HFFc6 (cell line): ENCODE data around the gene PES1. TPM values are rescaled to one million over a fixed set of nuclear protein-coding genes. Genes with fewer than 3 reads are reported as not detected.

Experiments used
- DNase-seq: peaks from one replicate; pipeline ENCODE4 v3.0.0-alpha.2; 2018
- H3K27ac Mint-ChIP-seq: 2 replicates; pipeline ENCODE4 v1.8.0; 2020; ENCODE audit warnings: mild to moderate bottlenecking, mixed read lengths
- H3K27me3 Mint-ChIP-seq: 2 replicates; pipeline ENCODE4 v1.8.0; 2021; ENCODE audit warnings: mild to moderate bottlenecking, moderate library complexity, mixed read lengths; ENCODE audit not compliant: insufficient read depth
- H3K36me3 Mint-ChIP-seq: 2 replicates; pipeline ENCODE4 v1.8.0; 2021; ENCODE audit warnings: low read depth, mixed read lengths
- H3K4me1 Mint-ChIP-seq: 2 replicates; pipeline ENCODE4 v1.8.0; 2020; ENCODE audit warnings: low read depth, mixed read lengths
- H3K4me3 Mint-ChIP-seq: 2 replicates; pipeline ENCODE4 v1.8.0; 2020; ENCODE audit warnings: mild to moderate bottlenecking, moderate library complexity, mixed read lengths
- H3K9me3 Mint-ChIP-seq: 2 replicates; pipeline ENCODE4 v1.8.0; 2020; ENCODE audit warnings: mild to moderate bottlenecking, mixed read lengths
- total RNA-seq, 6 experiments: library from RNA; stranded (reverse); fragmentation: NEBNext Ultra II Directional; extraction: Animal tissue kit (Norgen Biotek cat#: 25700); gene quantifications; 2 replicates in 1 of 6; 3 replicates in 5 of 6; pipeline ENCODE4 v1.2.3, GENCODE V29; 2021
- TF ChIP-seq, protein P1 (sequence below): fragments of 200-600 bp; sonication (generic); IDR thresholded peaks from 2 replicates; pipeline ENCODE4 v1.5.0; 2021; ENCODE audit warnings: antibody characterized with exemption, mild to moderate bottlenecking

Gene PES1
- total RNA-seq, 6 experiments from 2014 or later: 81.8 to 110 (median 86.9) TPM

- no peak overlapping the region for H3K27ac Mint-ChIP-seq
- TF ChIP-seq, protein P1, sequence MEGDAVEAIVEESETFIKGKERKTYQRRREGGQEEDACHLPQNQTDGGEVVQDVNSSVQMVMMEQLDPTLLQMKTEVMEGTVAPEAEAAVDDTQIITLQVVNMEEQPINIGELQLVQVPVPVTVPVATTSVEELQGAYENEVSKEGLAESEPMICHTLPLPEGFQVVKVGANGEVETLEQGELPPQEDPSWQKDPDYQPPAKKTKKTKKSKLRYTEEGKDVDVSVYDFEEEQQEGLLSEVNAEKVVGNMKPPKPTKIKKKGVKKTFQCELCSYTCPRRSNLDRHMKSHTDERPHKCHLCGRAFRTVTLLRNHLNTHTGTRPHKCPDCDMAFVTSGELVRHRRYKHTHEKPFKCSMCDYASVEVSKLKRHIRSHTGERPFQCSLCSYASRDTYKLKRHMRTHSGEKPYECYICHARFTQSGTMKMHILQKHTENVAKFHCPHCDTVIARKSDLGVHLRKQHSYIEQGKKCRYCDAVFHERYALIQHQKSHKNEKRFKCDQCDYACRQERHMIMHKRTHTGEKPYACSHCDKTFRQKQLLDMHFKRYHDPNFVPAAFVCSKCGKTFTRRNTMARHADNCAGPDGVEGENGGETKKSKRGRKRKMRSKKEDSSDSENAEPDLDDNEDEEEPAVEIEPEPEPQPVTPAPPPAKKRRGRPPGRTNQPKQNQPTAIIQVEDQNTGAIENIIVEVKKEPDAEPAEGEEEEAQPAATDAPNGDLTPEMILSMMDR: no peak
- H3K9me3 Mint-ChIP-seq: no peaks in the 10 kb centered on the region
- no peaks in the 10 kb centered on the region for H3K27me3 Mint-ChIP-seq
- no peaks in the 10 kb centered on the region for H3K4me1 Mint-ChIP-seq
- no peak overlapping the region for H3K4me3 Mint-ChIP-seq
- DNase-seq: no peak
- peaks cover 7% of the 10 kb centered on the region; the same call in 1 of the 2 replicates for H3K36me3 Mint-ChIP-seq
Observed at GRCh38 chr22:30580896-30581295, 10.8 kb downstream of the PES1 start.

DNA sequence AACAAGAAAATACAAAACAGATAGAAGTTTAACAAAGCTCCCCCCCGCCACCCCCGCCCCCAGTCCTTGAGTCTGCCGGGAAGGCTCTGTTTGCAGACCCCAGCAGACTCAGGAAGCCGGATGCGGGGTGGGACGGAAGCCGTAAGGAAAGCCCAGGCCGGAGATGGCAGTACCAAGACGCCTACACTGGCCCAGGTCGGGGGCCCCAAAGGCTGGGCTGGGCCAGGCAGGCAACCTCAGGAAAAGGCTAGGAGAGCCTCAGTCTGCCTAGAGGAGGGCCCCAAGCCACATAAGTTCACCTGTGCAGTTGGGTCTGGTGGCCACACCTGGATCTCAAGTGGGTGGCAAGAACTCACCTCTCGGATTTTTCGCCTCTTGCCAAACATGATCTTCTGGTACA is 13.2 kb downstream of the PES1 start:
- no peak for DNase-seq
- Mint-ChIP-seq H3K9me3 (no peaks in the 10 kb centered on the region), H3K4me3 (no peak overlapping the region), H3K27ac (no peak overlapping the region), H3K27me3 (peaks cover 3% of the 10 kb centered on the region; the same call in 1 of the 2 replicates), H3K36me3 (peaks cover 12% of the 10 kb centered on the region; the same call in 1 of the 2 replicates), H3K4me1 (no peaks in the 10 kb centered on the region)
- TF ChIP-seq, protein P1: no peak

GRCh38 chr22:30575859-30576258 is 15.9 kb downstream of the PES1 start:
- TF ChIP-seq, protein P1: no peak
- Mint-ChIP-seq H3K27ac (no peak overlapping the region), H3K4me1 (no peaks in the 10 kb centered on the region), H3K36me3 (peaks cover 12% of the 10 kb centered on the region; the same call in 1 of the 2 replicates), H3K27me3 (peaks cover 3% of the 10 kb centered on the region), H3K9me3 (no peaks in the 10 kb centered on the region), H3K4me3 (no peak overlapping the region)
- no peak for DNase-seq

DNA sequence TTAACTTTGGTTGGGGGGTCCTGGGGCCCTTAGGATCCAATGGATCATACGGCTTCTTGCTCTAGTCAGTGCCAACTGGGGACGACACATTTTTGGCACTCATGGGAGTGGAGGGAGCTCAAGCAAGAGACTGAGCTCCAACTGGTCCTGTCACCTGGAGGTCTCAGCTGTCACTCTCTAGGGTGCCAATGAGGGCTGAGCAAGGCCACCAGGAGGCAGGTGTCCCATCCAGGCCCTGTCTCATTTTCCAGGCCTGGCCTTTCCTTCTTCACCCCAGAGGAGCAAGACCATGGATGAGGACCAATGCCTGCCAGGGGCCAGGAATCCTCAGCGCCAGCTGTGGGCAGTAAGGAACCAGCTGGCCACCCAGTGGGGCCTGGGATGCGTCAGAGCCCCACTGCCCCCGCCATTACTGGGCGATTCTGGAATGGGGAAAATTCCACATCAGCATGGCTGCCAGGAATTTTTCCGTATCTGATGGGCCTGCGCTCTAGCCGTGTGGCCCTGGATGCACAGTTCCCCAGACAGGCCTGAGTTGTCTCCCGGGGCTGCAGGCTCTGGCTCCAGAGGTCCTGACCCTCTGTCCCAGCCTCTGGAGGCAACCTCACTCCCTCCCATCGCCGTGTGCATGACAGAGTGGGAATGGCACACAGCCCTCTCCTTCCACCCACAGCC is 16.6 kb downstream of the PES1 start:
- no peak for DNase-seq
- peaks cover 7% of the 10 kb centered on the region for H3K27me3 Mint-ChIP-seq
- no peak overlapping the region for H3K27ac Mint-ChIP-seq
- no peaks in the 10 kb centered on the region for H3K9me3 Mint-ChIP-seq
- TF ChIP-seq, protein P1: peak; percentile 24; the same call in 1 of the 2 replicates
- H3K4me3 Mint-ChIP-seq: no peak overlapping the region
- H3K4me1 Mint-ChIP-seq: no peaks in the 10 kb centered on the region
- H3K36me3 Mint-ChIP-seq: peaks cover 12% of the 10 kb centered on the region; the same call in 1 of the 2 replicates

GRCh38 chr22:30574095-30574981 is 17.4 kb downstream of the PES1 start, which contains the start of gene GAL3ST1:
GAL3ST1 (minus strand) TSS chr22:30574665; CDS start chr22:30557392, 17,273 bp downstream.
- Mint-ChIP-seq H3K36me3 (peaks cover 12% of the 10 kb centered on the region; the same call in 1 of the 2 replicates), H3K27ac (no peak within 1 kb of the TSS), H3K27me3 (peaks cover 9% of the 10 kb centered on the region), H3K4me1 (no peaks in the 10 kb centered on the region), H3K4me3 (no peak within 1 kb of the TSS), H3K9me3 (no peaks in the 10 kb centered on the region)
- DNase-seq: no peak
- TF ChIP-seq, protein P1: no peak
